DND-41 (cell line): ENCODE data around the gene NPY1R.

Experiments used
- EZH2 ChIP-seq: IDR thresholded peaks from 3 replicates; pipeline ENCODE4 v1.6.1; 2012; ENCODE audit warnings: borderline replicate concordance, low read depth, mild to moderate bottlenecking, moderate library complexity, low read length, inconsistent platforms; ENCODE audit not compliant: severe bottlenecking
- TF ChIP-seq, protein P1 (sequence below): IDR thresholded peaks from 2 replicates; pipeline ENCODE4 v1.5.1; 2012; ENCODE audit warnings: borderline replicate concordance, low read length, moderate library complexity, mild to moderate bottlenecking; ENCODE audit not compliant: poor library complexity, severe bottlenecking; ENCODE audit errors: extremely low read depth

DNA sequence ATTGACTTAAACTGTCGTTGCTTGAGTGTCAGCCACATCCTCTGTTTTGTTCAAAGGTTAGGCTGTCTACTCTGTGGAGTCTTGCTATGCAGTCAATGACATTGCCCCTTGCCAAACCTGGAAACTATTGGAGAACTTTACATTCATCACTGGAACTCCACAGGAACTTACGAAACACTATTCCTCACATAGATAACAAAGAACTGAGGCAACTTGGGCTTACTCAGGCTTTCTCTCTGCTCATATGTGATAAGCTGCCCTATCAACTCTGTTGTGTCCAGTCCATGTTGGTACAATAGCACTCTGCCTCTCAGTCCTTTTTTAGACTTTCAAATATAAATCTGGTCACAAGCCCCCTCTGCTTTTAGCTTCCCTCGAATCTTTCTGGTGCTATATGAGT is 20.7 kb upstream of the NPY1R start:
- TF ChIP-seq, protein P1, sequence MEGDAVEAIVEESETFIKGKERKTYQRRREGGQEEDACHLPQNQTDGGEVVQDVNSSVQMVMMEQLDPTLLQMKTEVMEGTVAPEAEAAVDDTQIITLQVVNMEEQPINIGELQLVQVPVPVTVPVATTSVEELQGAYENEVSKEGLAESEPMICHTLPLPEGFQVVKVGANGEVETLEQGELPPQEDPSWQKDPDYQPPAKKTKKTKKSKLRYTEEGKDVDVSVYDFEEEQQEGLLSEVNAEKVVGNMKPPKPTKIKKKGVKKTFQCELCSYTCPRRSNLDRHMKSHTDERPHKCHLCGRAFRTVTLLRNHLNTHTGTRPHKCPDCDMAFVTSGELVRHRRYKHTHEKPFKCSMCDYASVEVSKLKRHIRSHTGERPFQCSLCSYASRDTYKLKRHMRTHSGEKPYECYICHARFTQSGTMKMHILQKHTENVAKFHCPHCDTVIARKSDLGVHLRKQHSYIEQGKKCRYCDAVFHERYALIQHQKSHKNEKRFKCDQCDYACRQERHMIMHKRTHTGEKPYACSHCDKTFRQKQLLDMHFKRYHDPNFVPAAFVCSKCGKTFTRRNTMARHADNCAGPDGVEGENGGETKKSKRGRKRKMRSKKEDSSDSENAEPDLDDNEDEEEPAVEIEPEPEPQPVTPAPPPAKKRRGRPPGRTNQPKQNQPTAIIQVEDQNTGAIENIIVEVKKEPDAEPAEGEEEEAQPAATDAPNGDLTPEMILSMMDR: no peak
- no peak for TF ChIP-seq EZH2
